HG02970 (cell line): ENCODE data around the gene SCCPDH.

ENCODE experiments used
- ATAC-seq: cut with Tn5 transposase; IDR thresholded peaks from one replicate; pipeline ENCODE4 v1.9.1; 2021; ENCODE audit warnings: mild to moderate bottlenecking, moderate library complexity, moderate number of reproducible peaks; ENCODE audit not compliant: unreplicated experiment, low FRiP score

SCCPDH gene

GRCh38 chr1:246782120-246782900, 58.1 kb downstream of the SCCPDH start:
- no peak for ATAC-seq

- ATAC-seq = no peak
These were observed 60.6 kb downstream of the SCCPDH start for GRCh38 chr1:246784621-246785493.

GRCh38 chr1:246785494-246786111, 61.4 kb downstream of the SCCPDH start:
- no peak for ATAC-seq

GRCh38 chr1:246786606-246787238, 62.5 kb downstream of the SCCPDH start:
- ATAC-seq = no peak

GRCh38 chr1:246787781-246788513, 63.7 kb downstream of the SCCPDH start:
- ATAC-seq = no peak

GRCh38 chr1:246788895-246789338, 64.7 kb downstream of the SCCPDH start:
- no peak for ATAC-seq

- ATAC-seq = no peak
These were observed 65.5 kb downstream of the SCCPDH start for GRCh38 chr1:246789454-246790339.

GRCh38 chr1:246790364-246790763, 66.2 kb downstream of the SCCPDH start:
- ATAC-seq = no peak

- no peak for ATAC-seq
These were observed 66.6 kb downstream of the SCCPDH start for GRCh38 chr1:246790833-246791232.

GRCh38 chr1:246791303-246791918, 67.2 kb downstream of the SCCPDH start:
- no peak for ATAC-seq

GRCh38 chr1:246792603-246793002, 68.4 kb downstream of the SCCPDH start:
- no peak for ATAC-seq

- ATAC-seq = no peak
These were observed 69.2 kb downstream of the SCCPDH start for GRCh38 chr1:246793356-246793896.

- no peak for ATAC-seq
These were observed 70.0 kb downstream of the SCCPDH start for GRCh38 chr1:246794048-246794827.

- no peak for ATAC-seq
These were observed 70.8 kb downstream of the SCCPDH start for GRCh38 chr1:246794828-246795671.

GRCh38 chr1:246795906-246796694, 71.9 kb downstream of the SCCPDH start:
- no peak for ATAC-seq

- ATAC-seq = no peak
These were observed 72.9 kb downstream of the SCCPDH start for GRCh38 chr1:246797157-246797556.
